GM19455 (cell line): ENCODE measurements around the gene PRKCZ.

Source experiments
- ATAC-seq: cut with Tn5 transposase; IDR thresholded peaks from one replicate; pipeline ENCODE4 v1.9.1; 2021; ENCODE audit not compliant: unreplicated experiment

The PRKCZ gene

DNA sequence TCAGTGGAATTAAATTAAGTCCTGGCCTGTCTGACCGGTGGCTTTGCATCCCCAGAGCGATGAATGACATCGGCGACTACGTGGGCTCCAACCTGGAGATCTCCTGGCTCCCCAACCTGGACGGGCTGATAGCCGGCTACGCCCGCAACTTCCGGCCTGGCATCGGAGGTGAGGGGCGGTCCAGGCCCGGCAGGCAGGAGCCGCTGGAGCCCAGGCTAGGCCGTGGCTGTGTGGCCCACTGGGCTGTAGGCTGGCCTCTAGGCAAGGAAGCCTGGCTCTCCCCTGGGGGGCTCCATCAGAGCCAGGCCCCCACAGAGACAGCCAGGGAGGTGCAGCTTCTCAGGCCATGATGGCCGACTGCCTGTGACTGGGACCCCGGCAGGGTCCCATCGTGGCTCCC lies 25.3 kb upstream of the PRKCZ start:
- ATAC-seq = no peak

DNA sequence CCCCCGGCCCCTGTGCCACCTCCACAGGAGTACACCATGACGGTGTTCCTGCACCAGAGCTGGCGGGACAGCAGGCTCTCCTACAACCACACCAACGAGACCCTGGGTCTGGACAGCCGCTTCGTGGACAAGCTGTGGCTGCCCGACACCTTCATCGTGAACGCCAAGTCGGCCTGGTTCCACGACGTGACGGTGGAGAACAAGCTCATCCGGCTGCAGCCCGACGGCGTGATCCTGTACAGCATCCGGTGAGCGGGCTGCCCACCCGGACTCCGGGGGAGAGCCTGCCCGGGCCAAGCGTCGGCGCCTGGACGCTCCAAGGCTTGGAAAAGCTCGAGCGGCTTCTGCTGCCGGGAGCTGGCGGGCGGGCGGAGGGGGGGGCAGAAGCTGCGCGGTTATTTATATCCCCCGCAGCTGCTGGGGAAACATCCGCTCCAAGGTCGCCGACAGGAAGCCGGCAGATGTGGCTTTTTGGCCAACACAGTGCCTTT lies 24.7 kb upstream of the PRKCZ start:
- ATAC-seq = no peak

DNA sequence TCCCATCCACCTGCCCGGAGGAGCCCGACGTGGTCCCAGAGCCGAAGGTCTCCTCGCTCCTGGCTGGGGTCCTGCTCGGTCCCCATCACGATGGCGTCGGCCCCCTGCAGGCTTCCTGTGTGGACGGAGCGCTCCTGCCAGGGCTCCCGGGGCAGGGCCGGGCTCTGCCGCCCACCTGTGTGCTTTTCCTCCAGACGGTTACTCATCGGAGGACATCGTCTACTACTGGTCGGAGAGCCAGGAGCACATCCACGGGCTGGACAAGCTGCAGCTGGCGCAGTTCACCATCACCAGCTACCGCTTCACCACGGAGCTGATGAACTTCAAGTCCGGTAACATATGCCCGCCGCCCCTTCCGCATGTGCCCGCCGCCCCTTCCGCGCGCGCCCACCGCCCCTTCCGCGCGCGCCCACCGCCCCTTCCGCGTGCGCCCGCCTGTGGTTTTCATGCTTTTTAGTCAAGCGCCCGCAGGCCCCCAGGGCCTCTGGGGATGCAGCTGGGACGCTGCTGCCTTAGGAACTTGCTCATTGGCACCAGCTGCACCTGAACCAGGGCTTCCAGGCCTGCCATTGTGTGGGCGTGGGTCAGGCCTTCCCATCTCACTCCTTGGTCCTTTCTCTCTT lies 22.1 kb upstream of the PRKCZ start:
- ATAC-seq = no peak

DNA sequence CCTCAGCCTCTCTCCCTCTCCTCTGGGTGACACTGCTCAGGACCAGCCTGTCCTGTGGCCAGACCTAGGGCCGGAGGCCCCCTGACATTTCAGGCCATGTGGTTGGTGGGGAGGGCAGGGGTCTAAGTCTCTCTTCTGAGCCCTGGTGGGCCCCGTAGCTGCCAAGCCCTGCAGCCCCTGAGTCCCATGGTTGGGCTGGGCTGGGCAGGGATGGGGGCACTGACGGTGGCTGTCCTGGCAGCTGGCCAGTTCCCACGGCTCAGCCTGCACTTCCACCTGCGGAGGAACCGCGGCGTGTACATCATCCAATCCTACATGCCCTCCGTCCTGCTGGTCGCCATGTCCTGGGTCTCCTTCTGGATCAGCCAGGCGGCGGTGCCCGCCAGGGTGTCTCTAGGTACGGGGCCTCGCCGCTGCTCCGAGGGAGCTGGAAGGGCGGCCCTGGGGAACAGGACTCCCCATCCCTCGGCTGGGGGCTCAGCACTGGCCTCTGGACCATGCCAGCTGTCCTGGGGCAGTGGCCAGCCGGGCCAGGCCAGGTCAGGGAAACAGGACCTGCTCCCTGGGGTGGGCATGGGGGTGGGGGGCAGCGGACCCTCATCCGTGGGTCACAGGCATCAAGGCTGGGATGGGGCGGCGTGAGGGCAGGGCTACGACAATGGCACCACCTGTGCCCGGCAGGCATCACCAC lies 21.2 kb upstream of the PRKCZ start:
- ATAC-seq = no peak

DNA sequence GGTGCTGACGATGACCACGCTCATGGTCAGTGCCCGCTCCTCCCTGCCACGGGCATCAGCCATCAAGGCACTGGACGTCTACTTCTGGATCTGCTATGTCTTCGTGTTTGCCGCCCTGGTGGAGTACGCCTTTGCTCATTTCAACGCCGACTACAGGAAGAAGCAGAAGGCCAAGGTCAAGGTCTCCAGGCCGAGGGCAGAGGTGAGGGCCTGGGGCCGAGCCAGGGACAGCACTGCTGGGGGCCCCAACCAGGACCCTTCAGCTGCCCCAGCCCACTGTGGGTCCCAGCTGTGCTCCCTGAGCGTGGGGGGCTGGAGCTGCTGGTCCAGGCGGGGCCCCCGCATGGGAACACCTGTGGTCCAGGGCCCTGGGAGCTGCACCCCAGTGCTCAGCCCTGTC lies 20.6 kb upstream of the PRKCZ start:
- no peak for ATAC-seq

DNA sequence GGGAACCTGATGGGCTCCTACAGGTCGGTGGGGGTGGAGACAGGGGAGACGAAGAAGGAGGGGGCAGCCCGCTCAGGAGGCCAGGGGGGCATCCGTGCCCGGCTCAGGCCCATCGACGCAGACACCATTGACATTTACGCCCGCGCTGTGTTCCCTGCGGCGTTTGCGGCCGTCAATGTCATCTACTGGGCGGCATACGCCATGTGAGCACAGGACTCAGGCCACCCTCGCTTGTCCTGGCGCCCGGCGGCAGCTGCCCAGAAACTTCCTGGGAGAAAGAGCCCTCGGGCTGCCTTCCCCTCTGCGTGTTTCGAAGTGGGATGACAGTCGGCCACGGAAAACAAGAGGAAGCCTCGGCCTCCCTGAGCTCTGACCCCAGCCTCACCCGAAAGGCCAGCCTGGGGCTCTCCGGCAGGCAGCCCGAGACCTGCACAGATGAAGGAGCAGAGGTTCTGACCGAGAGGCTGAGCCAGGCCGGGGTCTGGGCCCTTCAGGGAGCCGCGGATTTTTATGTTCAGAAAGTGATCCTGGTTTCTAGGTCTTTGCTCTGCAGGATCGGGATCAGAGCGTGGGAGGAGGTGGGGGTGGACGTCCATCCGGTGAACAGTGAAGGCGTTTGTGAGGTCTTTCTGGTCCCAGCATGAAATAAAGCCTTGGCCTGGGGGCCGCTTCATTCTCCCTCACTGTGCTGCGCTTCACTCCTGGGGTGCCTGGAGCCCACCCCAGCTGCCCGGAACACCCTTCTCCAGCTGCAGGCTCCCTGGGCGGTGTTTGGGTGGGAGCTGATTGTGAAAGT lies 19.9 kb upstream of the PRKCZ start:
- ATAC-seq = no peak

DNA sequence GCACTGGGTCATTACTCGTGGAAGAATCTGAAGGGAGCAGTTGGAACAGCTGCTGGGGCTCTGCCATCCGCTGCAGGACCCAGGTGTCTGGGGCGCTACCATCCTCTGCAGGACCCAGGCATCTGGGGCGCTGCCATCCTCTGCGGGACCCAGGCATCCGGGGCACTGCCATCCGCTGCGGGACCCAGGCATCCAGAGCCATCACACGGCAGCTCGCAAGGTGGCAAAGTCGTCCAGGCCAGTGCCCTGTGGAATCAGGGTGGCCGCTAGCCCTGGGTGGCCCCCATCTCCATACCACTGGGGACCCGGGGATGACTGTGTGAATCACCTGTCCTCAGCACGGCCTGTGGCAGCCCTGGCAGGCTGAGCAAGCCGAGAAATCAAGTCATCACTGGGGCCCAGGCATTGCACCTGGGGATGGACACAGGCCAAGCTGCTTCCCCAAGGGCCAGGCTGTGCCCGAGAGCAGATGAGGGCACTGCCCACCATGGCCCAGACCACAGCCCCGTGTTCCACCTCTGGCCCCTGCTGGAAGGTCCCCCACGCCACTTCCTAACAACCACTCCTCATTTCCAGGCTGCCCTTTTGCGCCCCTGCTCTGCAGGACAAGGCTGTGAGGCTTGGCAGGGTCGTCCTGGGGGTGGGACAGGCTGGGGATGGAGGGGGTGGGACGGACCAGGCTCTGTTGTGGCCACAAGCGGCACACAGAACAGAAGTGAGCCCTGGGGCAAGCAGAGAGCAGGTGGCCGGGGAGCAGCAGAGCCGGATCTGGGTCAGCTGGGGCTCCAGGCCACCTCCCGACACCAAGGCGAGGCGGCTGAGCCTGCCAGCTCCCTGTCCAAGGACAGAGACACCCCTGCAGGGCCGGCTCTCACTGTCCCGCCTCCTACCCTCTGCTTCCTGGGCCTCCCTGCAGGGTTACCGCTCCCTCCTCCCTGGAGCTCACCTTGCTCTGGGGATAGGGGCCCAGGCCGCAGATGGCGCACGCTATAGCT lies 18.4 kb upstream of the PRKCZ start:
- ATAC-seq = no peak

DNA sequence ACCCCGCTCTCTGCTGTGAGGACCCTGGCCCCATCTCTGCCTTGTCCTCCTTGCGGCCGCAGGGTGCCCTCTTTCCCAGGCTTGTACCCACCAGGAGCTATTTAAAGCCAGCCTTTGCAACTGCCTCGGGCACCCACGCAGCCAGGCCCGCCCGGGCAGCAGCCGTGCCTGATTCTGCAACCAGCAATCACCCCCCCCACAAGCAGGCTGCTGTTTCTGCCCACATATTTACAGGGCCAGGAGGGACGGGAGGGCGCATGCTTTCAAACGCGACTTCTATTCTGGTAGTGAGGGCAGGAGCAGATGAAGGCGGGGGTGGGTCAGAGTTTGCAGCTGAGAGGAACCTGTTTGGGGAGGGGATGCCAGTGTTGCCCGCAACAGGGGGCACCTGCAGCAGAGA lies 17.5 kb upstream of the PRKCZ start:
- ATAC-seq = no peak

DNA sequence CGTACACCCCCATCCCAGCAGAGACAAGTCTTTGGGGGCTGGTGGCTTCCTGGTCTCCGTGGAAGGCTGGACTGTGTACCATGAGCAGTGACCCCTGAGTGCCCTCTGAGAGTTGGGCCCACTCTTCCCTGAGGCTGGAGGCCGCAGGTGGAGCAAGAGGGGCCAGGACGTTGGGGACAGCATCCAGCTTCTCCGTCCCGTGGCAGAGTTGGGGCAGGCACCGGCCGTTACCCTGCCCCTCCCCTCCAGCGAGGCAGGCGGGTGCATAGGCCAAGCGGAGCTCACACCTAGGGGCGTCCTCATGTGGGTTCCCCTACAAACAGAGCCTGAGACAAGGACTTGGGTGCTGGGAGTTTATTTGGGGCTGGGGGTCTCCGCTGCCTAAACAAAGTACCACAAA lies 17.0 kb upstream of the PRKCZ start:
- no peak for ATAC-seq

DNA sequence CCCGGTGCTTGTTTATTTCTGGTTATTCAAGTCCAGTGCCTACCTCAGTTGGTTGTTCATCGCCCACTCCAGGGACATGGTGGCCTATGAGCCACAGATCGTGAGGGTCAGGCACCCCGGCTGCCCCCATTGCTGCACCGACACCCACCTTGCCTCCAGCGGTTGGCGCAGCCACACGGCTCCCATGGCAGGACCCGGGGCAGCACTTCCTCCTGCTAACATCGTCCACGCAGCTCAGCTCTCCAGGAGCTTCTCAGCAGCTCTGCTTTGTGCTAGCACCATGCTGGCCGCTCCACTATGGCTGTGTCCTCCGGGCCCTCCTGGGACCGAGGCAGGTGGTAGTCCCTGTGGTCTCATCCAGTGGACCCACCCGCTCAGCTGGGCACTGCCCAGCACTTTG lies 13.9 kb upstream of the PRKCZ start:
- ATAC-seq = no peak

DNA sequence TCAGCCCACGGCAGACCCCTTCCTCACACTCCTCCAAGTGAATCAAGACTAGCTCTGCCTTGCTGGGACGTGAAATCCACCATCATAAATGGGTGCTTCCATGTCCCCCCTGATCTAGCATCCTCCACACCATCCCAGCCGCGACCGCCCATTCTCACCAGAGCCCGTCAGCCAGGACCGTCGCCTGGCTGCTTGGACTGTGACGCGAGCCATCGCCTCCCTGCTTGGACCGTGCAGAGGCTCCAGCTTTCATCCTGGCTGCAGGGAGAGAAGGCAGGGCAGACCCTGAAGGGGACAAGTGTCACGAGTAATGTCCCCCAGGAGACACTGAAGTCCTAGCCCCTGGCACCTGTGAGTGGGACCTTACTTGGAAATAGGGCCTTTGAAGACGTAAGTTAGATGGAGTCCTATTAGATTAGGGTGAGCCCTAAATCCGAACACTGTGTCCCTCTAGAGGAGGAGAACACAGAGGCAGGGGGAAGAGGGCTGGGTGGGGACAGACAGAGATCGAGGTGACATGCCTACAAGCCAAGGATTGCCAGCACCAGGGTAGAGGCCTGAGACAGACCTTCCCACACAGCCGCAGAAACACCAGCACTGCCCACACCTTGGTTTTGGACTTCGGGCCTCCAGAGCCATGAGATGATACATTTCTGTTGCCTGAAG lies 12.8 kb upstream of the PRKCZ start:
- ATAC-seq = no peak

DNA sequence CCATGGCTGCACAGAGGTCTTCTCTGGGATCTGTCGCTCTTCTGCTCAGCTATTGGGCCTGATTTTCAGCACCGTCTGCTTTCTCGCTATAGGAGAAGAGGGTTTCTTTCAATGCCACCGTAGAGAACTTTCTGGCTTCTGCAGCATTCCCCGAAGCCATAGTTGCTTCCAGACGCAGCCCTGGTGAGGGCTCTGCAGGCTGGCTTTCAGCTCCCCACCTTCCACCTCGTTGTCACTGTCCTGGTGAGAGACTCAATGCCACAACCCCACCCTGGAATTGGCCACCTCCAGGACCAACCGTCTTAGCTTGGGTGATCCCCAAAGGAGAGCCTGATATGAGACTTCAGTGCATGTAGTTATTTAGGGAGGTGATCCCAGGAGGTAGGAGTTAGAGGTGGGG lies 12.0 kb upstream of the PRKCZ start:
- no peak for ATAC-seq

DNA sequence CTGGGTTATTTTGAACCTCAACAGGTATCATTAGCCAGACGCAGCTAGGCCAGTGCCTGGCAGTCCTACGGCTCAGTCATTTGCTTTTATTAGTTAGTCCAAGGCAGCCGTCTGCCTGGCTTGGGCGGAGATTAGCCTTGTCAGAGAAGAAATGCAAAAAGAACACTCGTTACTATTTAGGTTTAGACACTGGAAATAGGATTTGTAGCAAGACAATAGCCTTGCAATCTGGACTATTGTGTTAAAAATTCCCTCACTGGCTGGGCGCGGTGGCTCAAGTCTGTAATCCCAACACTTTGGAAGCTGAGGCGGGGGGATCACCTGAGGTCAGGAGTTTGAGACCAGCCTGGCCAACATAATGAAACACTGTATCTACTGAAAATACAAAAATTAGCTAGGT lies 11.0 kb upstream of the PRKCZ start:
- ATAC-seq = no peak

DNA sequence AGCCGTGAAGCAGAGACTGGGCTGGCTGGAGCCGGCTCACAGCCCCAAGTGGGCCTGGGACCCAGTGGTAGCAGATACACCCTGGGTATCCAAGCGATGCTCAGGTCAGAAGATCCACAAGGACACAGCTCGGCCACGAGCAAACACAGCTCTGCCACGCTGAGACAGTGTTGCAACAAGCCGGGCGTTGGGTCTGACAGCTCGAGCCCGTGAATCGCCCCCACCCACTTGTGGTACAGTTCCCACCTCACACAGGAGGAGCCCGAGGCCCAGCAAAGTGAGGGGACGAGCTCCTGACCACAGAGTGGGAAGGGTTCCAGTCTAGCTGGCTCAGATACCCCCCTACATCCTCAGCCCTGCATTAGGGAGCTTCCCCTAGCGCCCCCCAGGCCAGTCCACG lies 8.9 kb upstream of the PRKCZ start:
- no peak for ATAC-seq

DNA sequence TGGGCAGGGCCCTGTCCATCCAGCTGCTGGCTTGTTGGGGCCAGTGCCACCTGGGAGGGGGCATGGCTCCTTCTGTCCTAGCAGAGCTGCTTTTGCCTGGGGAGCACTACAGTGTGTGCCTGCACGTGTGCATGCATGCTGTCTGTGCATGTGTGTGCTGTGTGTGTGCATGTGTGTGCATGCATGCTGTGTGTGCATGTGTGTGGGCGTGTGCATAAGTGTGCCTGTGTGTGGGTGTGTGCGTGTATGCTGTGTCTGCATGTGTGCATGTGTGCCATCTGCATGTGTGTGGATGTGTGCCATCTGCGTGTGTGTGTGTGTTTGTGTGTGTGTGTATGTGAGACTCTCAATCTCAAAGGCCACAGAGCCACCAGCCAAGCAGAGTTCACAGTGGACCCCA lies 8.3 kb upstream of the PRKCZ start:
- no peak for ATAC-seq

DNA sequence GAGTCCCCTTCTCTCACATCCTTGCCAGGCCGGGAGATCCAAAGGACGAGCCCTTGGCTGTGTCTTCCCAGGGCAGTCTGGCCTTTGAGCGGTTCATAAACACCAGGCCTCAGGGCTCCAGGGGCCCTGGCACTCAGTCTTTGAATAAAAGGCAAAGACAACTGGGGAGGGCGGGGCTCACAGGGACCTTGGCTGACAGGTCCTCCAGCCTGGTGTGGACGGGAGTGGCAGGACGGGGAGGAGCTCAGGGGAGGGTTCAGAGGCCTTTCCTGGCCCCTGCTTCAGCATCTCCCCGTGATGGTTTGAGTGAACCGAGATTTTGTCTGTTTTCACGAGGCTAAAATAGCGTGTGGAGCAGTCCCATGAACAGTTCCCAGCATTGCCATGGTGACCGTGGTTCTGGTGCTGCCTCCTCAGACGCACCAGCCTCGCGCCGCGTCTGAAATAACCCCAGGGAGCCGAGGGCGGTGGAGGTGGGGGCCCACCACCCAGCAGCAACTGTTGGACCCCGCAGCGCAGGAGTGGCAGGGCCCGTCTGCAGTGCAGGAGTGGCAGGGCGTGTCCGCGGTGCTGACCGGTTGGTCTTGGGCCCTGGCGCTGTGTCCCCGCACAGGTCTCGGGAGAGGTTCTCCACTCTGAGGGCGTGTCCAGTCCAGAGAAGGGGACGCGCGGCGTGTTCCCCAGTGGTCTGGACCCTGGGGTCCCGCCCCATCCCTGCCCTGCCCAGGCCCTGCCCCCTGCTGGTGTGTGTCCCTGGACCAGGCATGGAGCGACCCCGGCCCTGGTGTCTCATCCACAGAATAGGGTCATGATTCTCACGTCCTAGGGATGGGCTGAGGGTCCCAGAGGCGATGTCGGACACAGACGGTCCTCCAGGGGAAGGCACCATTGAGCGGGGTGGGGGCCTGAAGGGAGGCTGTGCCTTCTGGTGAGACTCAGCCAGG lies 7.1 kb upstream of the PRKCZ start:
- ATAC-seq = no peak

DNA sequence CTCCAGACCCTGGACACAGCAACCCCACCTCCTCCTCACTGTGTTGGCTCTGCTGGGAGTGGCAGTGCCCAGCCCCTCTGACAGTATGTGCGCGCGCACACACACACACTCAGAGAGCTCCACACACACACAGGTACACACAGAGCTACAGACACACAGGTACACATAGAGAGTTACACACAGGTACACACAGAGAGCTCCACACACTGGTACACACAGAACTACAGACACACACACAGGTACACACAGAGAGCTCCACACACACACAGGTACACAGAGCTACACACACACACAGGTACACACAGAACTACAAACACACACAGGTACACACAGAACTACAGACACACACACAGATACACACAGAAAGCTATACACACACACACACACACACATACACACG lies 6.3 kb upstream of the PRKCZ start:
- ATAC-seq = no peak

DNA sequence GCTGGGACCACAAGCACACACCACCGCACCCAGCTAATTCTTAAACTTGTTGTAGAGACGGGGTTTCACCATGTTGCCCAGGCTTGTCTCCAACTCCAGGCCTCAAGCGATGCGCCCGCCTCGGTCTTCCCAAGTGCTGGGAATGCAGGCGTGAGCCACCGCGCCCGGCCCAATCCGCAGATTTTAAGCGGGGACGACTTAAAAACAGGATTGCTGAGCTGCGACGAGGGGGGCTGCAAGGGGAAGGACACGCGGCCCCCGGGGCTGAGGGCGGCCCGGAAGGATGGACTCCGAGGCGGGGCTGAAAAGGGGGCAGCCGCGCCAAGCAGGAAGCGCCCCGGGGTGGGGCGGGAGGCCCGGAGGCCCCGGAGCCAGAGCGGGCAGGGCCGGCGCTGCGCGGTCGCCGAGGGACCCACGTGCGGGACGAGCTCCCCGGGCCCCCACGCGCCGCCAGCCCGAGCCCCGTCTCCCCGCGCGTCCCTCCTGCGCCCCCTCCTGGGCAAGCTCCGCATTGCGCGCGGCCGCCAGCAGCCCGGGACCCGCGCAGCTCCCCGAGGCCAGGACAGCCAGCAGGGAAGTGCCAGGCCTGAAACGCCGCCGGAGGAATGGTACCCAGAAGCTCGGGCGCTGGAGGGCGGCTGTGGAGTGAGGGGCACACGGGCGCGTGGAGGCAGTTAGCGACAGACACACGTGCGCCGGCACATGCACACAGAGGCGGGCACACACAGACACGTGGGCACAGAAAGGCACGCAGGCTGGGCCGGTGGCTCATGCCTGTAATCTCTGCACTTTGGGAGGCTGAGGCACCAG lies 5.5 kb upstream of the PRKCZ start:
- no peak for ATAC-seq
